Measurements from ENCODE around the gene LTBP4.

Gene LTBP4

DNA sequence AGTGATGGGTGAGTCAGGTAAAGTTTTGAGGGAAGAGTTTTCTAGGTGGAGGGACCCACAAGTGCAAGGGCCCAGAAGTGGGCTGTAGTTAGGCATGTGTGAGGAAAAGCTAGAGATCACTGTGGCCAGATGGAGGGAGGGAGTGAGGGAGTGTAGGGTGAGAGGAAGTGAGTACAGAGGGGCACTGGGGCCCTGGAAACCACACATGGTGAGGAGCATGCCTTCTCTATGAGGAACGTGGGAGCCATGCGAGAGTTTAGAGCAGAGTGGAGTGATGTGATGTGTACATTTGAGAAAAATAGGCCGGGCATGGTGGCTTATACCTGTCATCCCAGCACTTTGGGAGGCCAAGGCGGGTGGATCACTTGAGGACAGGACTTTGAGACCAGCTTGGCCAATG is 39.2 kb upstream of the LTBP4 start:
- TF ChIP-seq CTCF (IDR thresholded peaks at IDR 0.05): no peak

GRCh38 chr19:40565355-40565754 is 35.8 kb upstream of the LTBP4 start:
- TF ChIP-seq CTCF (IDR thresholded peaks at IDR 0.05): no peak

- no peak for TF ChIP-seq CTCF (IDR thresholded peaks at IDR 0.05)
These were observed 35.2 kb upstream of the LTBP4 start for GRCh38 chr19:40565910-40566495.

DNA sequence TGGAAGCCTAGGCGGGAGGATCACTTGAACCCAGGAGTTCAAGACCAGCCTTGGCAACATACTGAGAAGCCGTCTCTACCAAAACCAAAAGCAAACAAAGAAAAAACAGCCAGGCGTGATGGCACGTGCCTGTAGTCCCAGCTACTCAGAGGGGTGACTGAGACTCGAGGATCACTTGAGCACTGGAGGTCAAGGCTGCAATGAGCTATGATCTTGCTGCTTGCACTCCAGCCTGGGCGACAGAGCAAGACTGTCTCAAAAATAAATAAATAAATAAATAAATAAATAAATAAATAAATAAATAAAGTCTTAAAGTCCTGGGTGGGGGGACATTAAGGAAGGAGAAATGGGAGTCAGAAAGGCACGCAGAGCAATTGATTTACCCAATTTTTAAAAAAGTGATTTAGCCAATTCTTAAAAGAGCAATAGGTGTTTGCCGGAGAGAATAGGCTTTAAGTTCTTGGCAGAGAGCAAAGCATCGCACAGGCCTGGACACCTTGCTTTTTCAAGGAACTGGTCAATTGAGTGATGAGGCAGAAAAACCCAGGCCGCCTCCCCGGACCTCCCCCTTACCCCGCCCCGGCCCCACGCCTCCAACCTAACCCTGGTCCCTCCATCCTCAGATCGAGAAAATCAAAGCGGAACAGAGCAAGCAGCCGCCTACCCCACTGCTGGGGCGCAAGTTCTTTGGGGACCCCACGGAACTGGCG is 34.0 kb upstream of the LTBP4 start:
- no peak for TF ChIP-seq CTCF (IDR thresholded peaks at IDR 0.05)

DNA sequence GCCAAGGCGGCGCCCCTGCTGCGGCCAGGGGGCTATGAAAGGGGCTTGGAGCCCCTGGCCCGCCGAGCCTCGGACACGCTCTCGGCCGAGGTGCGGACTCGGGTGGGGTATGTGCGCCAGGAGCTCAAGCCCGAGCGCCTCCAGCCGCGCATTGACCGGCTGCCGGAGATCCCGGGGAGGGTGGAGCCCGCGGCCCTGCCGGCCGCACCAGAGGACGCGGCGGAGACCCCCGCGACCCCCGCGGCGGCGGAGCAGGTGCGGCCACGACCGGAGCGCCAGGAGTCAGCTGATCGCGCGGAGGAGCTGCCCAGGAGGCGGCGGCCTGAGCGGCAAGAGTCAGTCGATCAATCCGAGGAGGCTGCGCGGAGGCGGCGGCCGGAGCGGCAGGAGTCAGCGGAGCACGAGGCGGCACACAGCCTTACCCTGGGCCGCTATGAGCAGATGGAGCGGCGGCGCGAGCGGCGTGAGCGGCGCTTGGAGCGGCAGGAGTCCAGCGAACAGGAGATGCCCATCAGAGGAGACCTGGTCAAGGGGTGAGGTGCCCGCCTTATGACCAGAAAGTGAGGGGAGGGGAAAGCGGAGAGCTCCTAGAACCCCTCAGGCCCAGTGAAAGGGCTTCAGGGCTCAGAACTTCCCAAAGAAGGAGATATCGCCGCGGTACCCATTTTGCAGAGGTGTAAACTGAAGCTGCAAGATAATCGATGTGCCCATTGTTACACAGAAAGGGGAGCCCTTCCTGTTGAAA is 33.2 kb upstream of the LTBP4 start:
- no peak for TF ChIP-seq CTCF (IDR thresholded peaks at IDR 0.05)

DNA sequence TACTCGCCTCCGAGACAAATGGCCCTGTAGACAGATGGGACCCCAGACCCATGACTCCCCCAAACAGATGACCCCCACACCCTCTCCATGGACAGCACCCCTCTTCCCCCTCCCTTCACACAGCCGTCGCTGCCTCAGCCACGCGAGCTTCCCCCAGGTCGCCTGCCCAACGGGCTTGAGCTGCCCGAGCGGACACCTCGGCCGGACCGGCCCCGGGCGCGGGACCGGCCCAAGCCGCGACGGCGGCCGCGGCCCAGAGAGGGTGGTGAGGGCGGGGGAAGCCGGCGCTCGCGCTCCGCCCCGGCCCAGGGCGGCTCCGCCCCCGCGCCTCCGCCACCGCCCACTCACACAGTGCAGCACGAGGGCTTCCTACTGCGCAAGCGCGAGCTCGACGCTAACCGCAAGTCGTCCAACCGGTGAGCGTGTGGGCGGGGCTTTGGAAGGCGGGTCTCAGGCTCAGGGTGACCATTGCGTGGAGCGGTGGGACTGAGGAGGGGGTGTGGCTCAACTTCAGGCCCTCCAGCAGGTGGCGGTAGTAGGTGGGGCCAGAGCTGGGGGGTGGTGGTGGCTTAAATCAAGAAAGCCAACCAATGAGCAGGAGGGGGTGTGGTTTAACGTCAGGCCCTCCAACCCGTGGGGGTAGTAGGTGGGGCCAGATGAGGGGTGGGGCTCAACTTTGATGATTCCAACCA is 30.7 kb upstream of the LTBP4 start:
- TF ChIP-seq CTCF (IDR thresholded peaks at IDR 0.05): peak; percentile 37; the same call in 1 of the 2 replicates

DNA sequence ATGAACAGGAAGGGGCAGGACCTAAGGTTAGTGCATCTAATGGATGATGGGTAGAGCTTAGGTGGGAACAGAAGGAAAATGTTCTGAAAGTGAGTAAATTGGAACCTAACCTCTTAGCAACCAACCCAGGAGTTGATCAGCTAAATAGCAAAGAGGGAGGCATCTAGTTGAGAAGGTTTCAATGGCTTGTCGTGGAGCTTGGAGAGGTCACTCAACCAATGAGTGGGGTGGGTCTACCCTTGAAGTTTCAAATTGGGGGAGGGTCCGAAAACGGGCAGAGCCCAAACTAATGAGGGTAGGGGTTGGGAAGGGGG is 30.2 kb upstream of the LTBP4 start:
- no peak for TF ChIP-seq CTCF (IDR thresholded peaks at IDR 0.05)
